Posterior cingulate gyrus (tissue), 11 donors: Measurements from ENCODE around the gene MARCHF10.
"Not testable (repeated sequence)": the region's sequence is repeated elsewhere in the genome, so short reads cannot be mapped to it uniquely, and the experiment has no call there.

Experiments used
- DNase-seq, 10 donors: peaks; one replicate each; pipeline versions ENCODE4 v3.0.0 to v3.0.0-alpha.2; 2020 to 2021; ENCODE audit warnings: mixed read lengths in 3 of 10
- intact Hi-C: fragments of 100-400 bp; cut with DNase I; formaldehyde crosslinking; loops from one replicate; pipeline ENCODE4 v1.15.1; 2023

Gene MARCHF10

GRCh38 chr17:62792447-62792800 lies 15.7 kb downstream of the MARCHF10 start:
- no peak for DNase-seq
- intact Hi-C loops, result no loop called here

- intact Hi-C loops, result no loop called here
- DNase-seq, result no peak
Observed at GRCh38 chr17:62791767-62792446, 16.2 kb downstream of the MARCHF10 start.

GRCh38 chr17:62791235-62791734 lies 16.8 kb downstream of the MARCHF10 start:
- DNase-seq, result no peak

GRCh38 chr17:62790564-62790986 lies 17.5 kb downstream of the MARCHF10 start:
- intact Hi-C loops, result no loop called here

More at GRCh38 chr17:62791235-62791734, 16.8 kb downstream of the MARCHF10 start:
- intact Hi-C loops, result no loop called here

GRCh38 chr17:62787366-62787765 lies 20.7 kb downstream of the MARCHF10 start:
- no peak for DNase-seq
- intact Hi-C loops, result no loop called here

More at GRCh38 chr17:62790564-62790986, 17.5 kb downstream of the MARCHF10 start:
- no peak for DNase-seq

- DNase-seq, result no peak
- intact Hi-C loops, result no loop called here
Observed at GRCh38 chr17:62786646-62787045, 21.5 kb downstream of the MARCHF10 start.

DNA sequence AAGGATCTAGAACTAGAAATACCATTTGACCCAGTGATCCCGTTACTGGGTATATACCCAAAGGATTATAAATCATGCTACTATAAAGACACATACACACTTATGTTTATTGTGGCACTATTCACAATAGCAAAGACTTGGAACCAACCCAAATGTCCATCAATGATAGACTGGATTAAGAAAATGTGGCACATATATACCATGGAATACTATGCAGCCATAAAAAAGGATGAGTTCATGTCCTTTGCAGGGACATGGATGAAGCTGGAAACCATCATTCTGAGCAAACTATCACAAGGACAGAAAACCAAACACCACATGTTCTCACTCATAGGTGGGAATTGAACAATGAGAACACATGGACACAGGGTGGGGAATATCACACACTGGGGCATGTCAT lies 22.1 kb downstream of the MARCHF10 start:
- DNase-seq, intact Hi-C loops: not testable (repeated sequence)

- no peak for DNase-seq
- intact Hi-C loops, result no loop called here
Observed at GRCh38 chr17:62782730-62783270, 25.3 kb downstream of the MARCHF10 start.

DNA sequence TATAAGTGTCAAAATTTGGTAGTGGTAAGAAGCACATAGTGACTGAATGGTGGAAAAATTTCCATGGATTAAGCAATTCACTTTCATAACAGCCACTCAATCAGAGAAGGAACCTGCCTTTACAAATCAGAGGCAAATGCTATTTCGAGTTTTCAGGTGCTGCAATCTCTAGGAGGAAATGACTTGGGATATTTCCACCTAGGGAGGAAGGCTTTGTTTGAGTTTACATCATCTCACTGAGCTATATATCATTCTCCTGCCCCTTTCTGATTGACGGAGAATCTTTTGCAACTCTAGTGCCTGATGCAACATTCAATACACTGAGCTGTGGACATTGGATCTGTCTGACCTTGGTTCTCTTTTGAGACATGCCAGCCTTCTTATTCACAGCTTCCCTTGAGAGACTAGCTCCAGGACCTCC lies 26.3 kb downstream of the MARCHF10 start:
- intact Hi-C loops, result no loop called here

GRCh38 chr17:62781356-62781755 lies 26.8 kb downstream of the MARCHF10 start:
- no peak for DNase-seq

More for the DNA sequence above, 26.3 kb downstream of the MARCHF10 start:
- DNase-seq, result no peak

GRCh38 chr17:62780951-62781350 lies 27.2 kb downstream of the MARCHF10 start:
- intact Hi-C loops, result no loop called here
- DNase-seq, result no peak

More at GRCh38 chr17:62781356-62781755, 26.8 kb downstream of the MARCHF10 start:
- intact Hi-C loops, result no loop called here

- intact Hi-C loops, result no loop called here
- DNase-seq, result peak in 1 of 10 donors; percentile 48
Observed at GRCh38 chr17:62780269-62780668, 27.8 kb downstream of the MARCHF10 start.

DNA sequence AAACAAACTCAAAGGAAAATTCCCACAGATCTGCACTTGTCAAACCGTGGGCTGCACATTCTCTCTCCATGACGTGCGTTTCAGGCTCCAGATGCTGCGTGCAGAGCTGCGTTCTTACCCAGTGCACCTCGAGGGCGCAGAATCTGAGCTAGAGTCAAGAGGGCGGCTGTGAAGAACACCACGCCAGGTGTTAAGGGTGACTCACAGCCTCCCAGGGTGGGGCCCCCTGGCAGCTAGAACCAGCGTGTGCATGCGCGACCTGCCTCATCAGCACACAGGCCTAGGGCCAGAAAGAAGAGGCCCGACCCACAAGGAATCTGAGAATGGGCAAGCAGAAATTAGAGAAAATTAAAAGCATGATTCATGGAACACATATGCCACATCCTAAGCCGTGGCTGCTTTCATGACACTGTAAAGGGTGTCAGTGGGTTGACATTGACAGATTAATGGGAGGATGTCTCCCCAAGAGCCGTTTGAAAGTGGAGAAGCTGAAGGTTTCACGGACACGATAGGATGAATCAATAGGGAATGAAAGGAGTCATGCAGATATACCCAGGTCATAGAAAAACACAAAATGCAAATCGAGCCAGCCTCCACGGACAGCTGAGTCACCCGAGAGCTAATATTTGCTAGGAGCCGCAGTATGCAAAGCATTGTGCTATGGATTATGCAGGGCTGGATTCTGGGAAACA lies 29.0 kb downstream of the MARCHF10 start:
- intact Hi-C loops, result no loop called here
- DNase-seq, result peak in 7 of 10 donors; percentile 10 to 87 (median 33)

- no peak for DNase-seq
- intact Hi-C loops, result no loop called here
Observed at GRCh38 chr17:62775876-62776275, 32.2 kb downstream of the MARCHF10 start.

DNA sequence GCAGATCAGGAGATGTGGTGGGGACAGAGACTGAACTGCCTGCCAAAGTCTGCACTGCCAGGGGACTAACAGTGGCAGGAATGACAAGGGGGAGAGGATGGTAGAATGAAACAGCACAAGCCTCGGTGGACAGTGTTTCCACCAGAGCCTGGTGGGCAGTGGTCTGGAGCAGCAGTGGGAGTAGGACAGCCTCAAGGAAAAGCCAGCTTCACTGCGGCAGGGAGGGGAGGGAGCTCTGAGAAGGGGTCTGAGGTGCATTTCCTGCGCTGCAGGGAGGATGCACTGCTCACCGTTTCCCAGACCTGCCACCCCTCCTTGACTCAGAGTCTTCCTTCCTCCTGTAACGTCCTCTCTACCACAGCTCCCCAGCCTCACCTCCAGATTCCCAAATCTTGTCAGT lies 33.8 kb downstream of the MARCHF10 start:
- intact Hi-C loops, result no loop called here
- DNase-seq, result no peak

- intact Hi-C loops, result no loop called here
- no peak for DNase-seq
Observed at GRCh38 chr17:62767997-62768396, 40.1 kb downstream of the MARCHF10 start.

- DNase-seq, result no peak
- intact Hi-C loops, result no loop called here
Observed at GRCh38 chr17:62765351-62765750, 42.8 kb downstream of the MARCHF10 start.

- no peak for DNase-seq
- intact Hi-C loops, result no loop called here
Observed at GRCh38 chr17:62763891-62764600, 44.1 kb downstream of the MARCHF10 start.

DNA sequence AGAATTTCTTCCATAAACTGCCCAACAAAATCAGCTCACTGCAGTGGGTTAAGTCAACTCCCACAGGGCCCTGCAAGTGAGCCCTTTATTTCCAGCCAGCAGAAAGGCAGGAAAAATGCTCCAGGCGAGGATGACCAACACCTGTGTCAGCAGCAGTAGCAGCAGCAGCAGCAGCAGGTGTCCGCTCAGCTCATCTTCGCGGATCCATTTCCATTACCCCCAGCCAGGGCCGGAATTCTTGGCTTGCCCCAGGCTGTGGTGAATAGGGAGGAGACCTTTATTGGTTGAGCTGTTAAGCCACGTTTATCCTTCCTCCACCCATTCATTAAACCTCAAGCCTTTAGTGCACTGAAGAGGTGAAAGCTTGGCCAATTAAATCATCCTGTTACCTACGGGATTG lies 46.2 kb downstream of the MARCHF10 start:
- intact Hi-C loops, result no loop called here
- no peak for DNase-seq

GRCh38 chr17:62760945-62761267 lies 47.2 kb downstream of the MARCHF10 start:
- intact Hi-C loops, result no loop called here
- DNase-seq, result no peak
